Measurements from ENCODE around the gene KLHL30.

- no peak for TF ChIP-seq EP300 (IDR thresholded peaks at IDR 0.05; ENCODE audit: borderline replicate concordance)
- no peak for TF ChIP-seq ZBTB7A (IDR thresholded peaks at IDR 0.05; ENCODE audit: low read depth)
- no peak for TF ChIP-seq TAF1 (IDR thresholded peaks at IDR 0.05; ENCODE audit: low read depth)
- TF ChIP-seq TEAD4 (IDR thresholded peaks at IDR 0.05), result no peak
- TF ChIP-seq CEBPB (IDR thresholded peaks at IDR 0.05), result no peak
- no peak for TF ChIP-seq CREB1 (IDR thresholded peaks at IDR 0.05; ENCODE audit: low read depth)
These were observed 24.5 kb downstream of the KLHL30 start for GRCh38 chr2:238162846-238163441.

Data from Ishikawa (cell line).